ENCODE data around the gene CUL1.

Gene CUL1

GRCh38 chr7:148721390-148721789 lies 22.7 kb downstream of the CUL1 start:
- DNase-seq: no peak

GRCh38 chr7:148722340-148723165 lies 23.9 kb downstream of the CUL1 start:
- no peak for DNase-seq

- no peak for DNase-seq
These were observed 24.5 kb downstream of the CUL1 start for GRCh38 chr7:148723166-148723559.

- no peak for DNase-seq
These were observed 25.1 kb downstream of the CUL1 start for GRCh38 chr7:148723846-148724245.

- no peak for DNase-seq
These were observed 27.7 kb downstream of the CUL1 start for GRCh38 chr7:148726385-148726784.

GRCh38 chr7:148727501-148728278 lies 29.0 kb downstream of the CUL1 start:
- DNase-seq: no peak

GRCh38 chr7:148729984-148730733 lies 31.5 kb downstream of the CUL1 start:
- DNase-seq: peak; percentile 11

GRCh38 chr7:148732862-148733261 lies 34.2 kb downstream of the CUL1 start:
- no peak for DNase-seq

- DNase-seq: no peak
These were observed 34.8 kb downstream of the CUL1 start for GRCh38 chr7:148733496-148733895.

GRCh38 chr7:148735141-148735540 lies 36.4 kb downstream of the CUL1 start:
- DNase-seq: no peak

- no peak for DNase-seq
These were observed 37.3 kb downstream of the CUL1 start for GRCh38 chr7:148735967-148736366.

GRCh38 chr7:148738737-148739535 lies 40.2 kb downstream of the CUL1 start:
- DNase-seq: no peak

GRCh38 chr7:148746135-148746534 lies 47.4 kb downstream of the CUL1 start:
- DNase-seq: no peak

- DNase-seq: no peak
These were observed 48.6 kb downstream of the CUL1 start for GRCh38 chr7:148747274-148747673.

- DNase-seq: no peak
These were observed 52.0 kb downstream of the CUL1 start for GRCh38 chr7:148750442-148751355.

- no peak for DNase-seq
These were observed 54.5 kb downstream of the CUL1 start for GRCh38 chr7:148753224-148753623.

- DNase-seq: no peak
These were observed 56.2 kb downstream of the CUL1 start for GRCh38 chr7:148754912-148755311.

GRCh38 chr7:148761499-148762278 lies 63.0 kb downstream of the CUL1 start:
- DNase-seq: no peak

GRCh38 chr7:148763622-148764021 lies 64.9 kb downstream of the CUL1 start:
- no peak for DNase-seq

- no peak for DNase-seq
These were observed 71.3 kb downstream of the CUL1 start for GRCh38 chr7:148770004-148770403.

Measured in fibroblast of upper back skin (primary cell).